ENCODE measurements around the gene CDC27.
A peak's percentile ranks its signal among the peaks of the same experiment; 100 is the strongest.
"Not testable (repeated sequence)": the region's sequence is repeated elsewhere in the genome, so short reads cannot be mapped to it uniquely, and the experiment has no call there.

CDC27 gene

GRCh38 chr17:47126835-47127234 is 62.3 kb downstream of the CDC27 start:
- not testable (repeated sequence) for DNase-seq

- not testable (repeated sequence) for DNase-seq
These were observed 65.8 kb downstream of the CDC27 start for GRCh38 chr17:47123262-47123661.

GRCh38 chr17:47120521-47121095 is 68.5 kb downstream of the CDC27 start:
- DNase-seq: no peak

- no peak for DNase-seq
These were observed 69.2 kb downstream of the CDC27 start for GRCh38 chr17:47119746-47120520.

- no peak for DNase-seq
These were observed 71.7 kb downstream of the CDC27 start for GRCh38 chr17:47117386-47117785.

GRCh38 chr17:47106130-47106529 is 83.0 kb downstream of the CDC27 start:
- no peak for DNase-seq

- not testable (repeated sequence) for DNase-seq
These were observed 83.8 kb downstream of the CDC27 start for GRCh38 chr17:47105246-47105645.

- DNase-seq: no peak
These were observed 86.2 kb downstream of the CDC27 start for GRCh38 chr17:47102914-47103313.

- peak; percentile 90 to 93 for DNase-seq
These were observed 88.9 kb downstream of the CDC27 start for GRCh38 chr17:47099987-47100711.

GRCh38 chr17:47099451-47099986 is 89.6 kb downstream of the CDC27 start:
- DNase-seq: no peak

- no peak for DNase-seq
These were observed 92.8 kb downstream of the CDC27 start for GRCh38 chr17:47096343-47096742.

GRCh38 chr17:47095268-47095667 is 93.8 kb downstream of the CDC27 start:
- DNase-seq: no peak

GRCh38 chr17:47087093-47087492 is 102.0 kb downstream of the CDC27 start:
- DNase-seq: no peak

GRCh38 chr17:47085736-47086135 is 103.4 kb downstream of the CDC27 start:
- DNase-seq: no peak

GRCh38 chr17:47078801-47079200 is 110.3 kb downstream of the CDC27 start:
- no peak for DNase-seq

- no peak for DNase-seq
These were observed 111.5 kb downstream of the CDC27 start for GRCh38 chr17:47077576-47077975.

- no peak for DNase-seq
These were observed 112.9 kb downstream of the CDC27 start for GRCh38 chr17:47076171-47076570.

- DNase-seq: not testable (repeated sequence)
These were observed 114.7 kb downstream of the CDC27 start for GRCh38 chr17:47074361-47074760.

GRCh38 chr17:47073629-47074028 is 115.5 kb downstream of the CDC27 start:
- not testable (repeated sequence) for DNase-seq

GRCh38 chr17:47072886-47073285 is 116.2 kb downstream of the CDC27 start:
- no peak for DNase-seq

GRCh38 chr17:47071171-47071570 is 117.9 kb downstream of the CDC27 start:
- DNase-seq: not testable (repeated sequence)

GRCh38 chr17:47070266-47070665 is 118.8 kb downstream of the CDC27 start:
- not testable (repeated sequence) for DNase-seq
